ENCODE data around the gene GOLGA8S.
"Not testable (repeated sequence)": the region's sequence is repeated elsewhere in the genome, so short reads cannot be mapped to it uniquely, and the experiment has no call there.

GRCh38 chr15:23354448-23354847, at the start of gene GOLGA8S:
- not testable (repeated sequence) for TF ChIP-seq CTCF (optimal IDR thresholded peaks at IDR 0.05 in 1 of 3, IDR thresholded peaks at IDR 0.05 in 1 of 3, conservative IDR thresholded peaks at IDR 0.05 in 1 of 3; ENCODE audit: extremely low read depth in 1 of 3, insufficient read depth in 2 of 3, low read length in 3 of 3); EZH2 (IDR thresholded peaks at IDR 0.05; ENCODE audit: low read length)
